Measurements from ENCODE around the gene RUFY1. TPM values are rescaled to one million over a fixed set of nuclear protein-coding genes. Genes with fewer than 3 reads are reported as not detected.

RUFY1 gene
- 34.4 and 42.4 TPM in 2 replicates for total RNA-seq

GRCh38 chr5:179550511-179551342, at the start of gene RUFY1:
Gene RUFY1, plus strand, starts transcription at chr5:179550554. Its CDS starts 16 bp downstream, at chr5:179550570.

GRCh38 chr5:179623003-179623905, 72.9 kb downstream of the RUFY1 start, which contains the start of gene HNRNPH1:
Gene HNRNPH1, minus strand, starts transcription at chr5:179623671. Its CDS starts 538 bp downstream, at chr5:179623133.

Small RNAs within 50 kb of the gene (small RNA-seq; reads per million reads assigned to genes)
- gene AC136628.3 (0.12 reads per million), gene RF00017 (not detected)

Other genes with a start within 250 kb of the RUFY1 start
- gene ADAMTS2, start 205.1 kb upstream of the RUFY1 start, total RNA-seq, result 43.3 and 98.9 TPM in 2 replicates
- gene HNRNPH1, start 73.1 kb downstream of the RUFY1 start, total RNA-seq, result 384 and 639 TPM in 2 replicates
- 0.39 TPM in 1 of 2 replicates, not detected in the other for gene CBY3, start 130.5 kb downstream of the RUFY1 start, total RNA-seq
- 438 and 620 TPM in 2 replicates for gene CANX, start 148.4 kb downstream of the RUFY1 start, total RNA-seq
- 11.0 and 13.3 TPM in 2 replicates for gene MAML1, start 182.3 kb downstream of the RUFY1 start, total RNA-seq
- 1.2 TPM in 1 of 2 replicates, not detected in the other for gene LTC4S, start 243.4 kb downstream of the RUFY1 start, total RNA-seq

Measured in placental epithelial cell (primary cell).